Right lobe of liver (tissue), 4 donors: Measurements from ENCODE around the gene MUC4.

Experiments
- POLR2A ChIP-seq: fragments of 450-650 bp; IDR thresholded peaks from one replicate; pipeline ENCODE4 v1.6.1; 2017; ENCODE audit warnings: antibody characterized with exemption, mild to moderate bottlenecking
- TF ChIP-seq, protein P1 (sequence below), 4 donors: fragments of 200-600 bp in 3 of 4; fragments of 450-650 bp in 1 of 4; IDR thresholded peaks; one replicate each; pipeline versions ENCODE4 v1.5.1 to v1.8.0; 2016 to 2022; ENCODE audit warnings: antibody characterized with exemption in 4 of 4, mild to moderate bottlenecking in 2 of 4
- donor health status: DM: no; HTN: no; CAD: no.
- donor health status: DM: no; HTN: no; CAD: no.
- donor health status: DM: no; HTN: yes; CAD: no.

DNA sequence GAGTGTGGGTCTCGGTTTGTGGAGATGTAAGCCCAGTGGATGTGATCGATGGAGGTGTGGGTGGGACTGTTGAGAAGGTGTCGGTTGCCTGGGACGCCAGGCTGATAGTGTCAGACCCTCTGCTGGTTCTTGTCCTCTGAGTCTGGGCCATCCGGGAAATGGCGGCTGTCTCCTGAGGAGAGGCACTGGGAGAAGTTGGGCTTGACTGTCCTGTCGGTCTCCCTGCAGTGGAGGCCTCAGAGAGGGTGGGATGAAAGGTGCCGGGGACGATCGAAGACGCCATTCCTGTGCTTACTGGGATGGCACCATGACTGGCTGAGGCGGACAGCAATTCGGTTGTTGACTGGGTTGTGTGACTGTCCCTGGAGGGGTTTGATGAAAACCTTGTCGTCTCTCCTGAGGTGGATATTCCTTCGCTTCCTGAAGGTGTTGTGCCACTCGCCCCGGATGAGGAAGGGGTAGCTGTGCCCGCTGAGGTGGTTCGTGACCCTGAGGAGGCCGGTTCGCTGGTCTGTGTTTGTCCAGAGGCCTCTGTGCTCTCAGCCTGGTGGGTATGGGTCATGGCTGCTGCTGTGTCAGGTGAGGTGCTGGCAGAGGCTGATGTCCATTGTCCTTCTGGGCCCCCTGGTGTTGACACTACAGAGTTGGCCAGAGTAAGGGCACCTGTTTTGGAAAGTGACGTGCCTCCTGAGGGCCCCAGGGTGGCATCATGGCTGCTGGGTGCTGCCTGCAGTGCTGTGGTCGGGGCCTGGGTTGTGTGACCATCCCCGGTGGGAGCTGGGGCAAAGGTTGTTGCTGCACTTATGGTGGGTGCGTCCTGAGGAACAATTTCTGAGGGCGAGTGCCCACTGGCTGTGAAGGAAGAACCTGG is 22.8 kb downstream of the MUC4 start:
- no peak for TF ChIP-seq POLR2A
- TF ChIP-seq, protein P1, sequence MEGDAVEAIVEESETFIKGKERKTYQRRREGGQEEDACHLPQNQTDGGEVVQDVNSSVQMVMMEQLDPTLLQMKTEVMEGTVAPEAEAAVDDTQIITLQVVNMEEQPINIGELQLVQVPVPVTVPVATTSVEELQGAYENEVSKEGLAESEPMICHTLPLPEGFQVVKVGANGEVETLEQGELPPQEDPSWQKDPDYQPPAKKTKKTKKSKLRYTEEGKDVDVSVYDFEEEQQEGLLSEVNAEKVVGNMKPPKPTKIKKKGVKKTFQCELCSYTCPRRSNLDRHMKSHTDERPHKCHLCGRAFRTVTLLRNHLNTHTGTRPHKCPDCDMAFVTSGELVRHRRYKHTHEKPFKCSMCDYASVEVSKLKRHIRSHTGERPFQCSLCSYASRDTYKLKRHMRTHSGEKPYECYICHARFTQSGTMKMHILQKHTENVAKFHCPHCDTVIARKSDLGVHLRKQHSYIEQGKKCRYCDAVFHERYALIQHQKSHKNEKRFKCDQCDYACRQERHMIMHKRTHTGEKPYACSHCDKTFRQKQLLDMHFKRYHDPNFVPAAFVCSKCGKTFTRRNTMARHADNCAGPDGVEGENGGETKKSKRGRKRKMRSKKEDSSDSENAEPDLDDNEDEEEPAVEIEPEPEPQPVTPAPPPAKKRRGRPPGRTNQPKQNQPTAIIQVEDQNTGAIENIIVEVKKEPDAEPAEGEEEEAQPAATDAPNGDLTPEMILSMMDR (IDR thresholded peaks at IDR 0.05) = no peak
